ENCODE data around the gene KRT78.

KRT78 gene

DNA sequence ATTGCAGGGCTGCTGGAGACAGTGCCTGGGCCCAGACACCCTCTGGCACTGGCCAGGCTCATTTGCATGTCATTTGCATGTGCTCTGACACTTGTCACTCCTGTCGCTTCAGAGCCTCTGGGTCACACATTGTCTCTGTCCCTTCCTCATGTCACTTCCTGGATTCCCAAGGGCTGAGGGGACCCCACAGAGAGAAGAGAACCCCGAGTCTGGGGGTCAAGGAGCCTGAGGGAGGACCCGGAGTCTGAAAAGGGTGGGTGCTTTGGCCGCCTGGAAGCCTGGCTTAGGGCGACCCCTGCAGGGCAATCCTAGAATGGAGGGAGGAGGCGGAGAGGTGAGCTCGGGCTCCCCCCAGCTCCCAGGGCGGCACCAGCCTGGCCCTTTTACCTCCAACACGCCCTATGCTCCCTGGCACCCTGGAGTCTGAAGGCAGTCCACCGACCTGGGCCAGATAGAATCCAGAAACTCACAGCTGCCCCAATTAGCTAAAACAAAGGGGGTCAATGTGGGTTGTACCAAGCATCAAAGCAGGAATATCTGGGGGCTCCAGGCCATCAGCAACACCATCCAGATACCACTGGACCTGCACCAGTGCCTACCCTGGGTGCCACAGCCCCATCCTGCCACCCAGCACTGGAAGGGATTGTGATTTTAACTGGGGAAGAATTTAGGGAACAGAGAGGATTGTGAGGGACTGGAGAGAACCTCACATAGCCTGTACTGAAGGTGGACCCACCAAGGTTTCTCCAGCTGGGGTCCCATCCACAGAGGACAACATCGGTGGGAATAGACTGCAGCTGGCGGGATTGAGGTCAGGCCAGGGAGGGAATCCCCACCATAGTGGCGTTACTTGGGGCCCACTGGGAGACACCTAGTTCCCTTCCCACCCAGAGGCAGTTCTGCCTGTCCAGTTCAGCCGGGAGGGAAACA lies 21.8 kb upstream of the KRT78 start:
- peak; percentile 99 for TF ChIP-seq RAD21 (IDR thresholded peaks at IDR 0.05; ENCODE audit: low read depth)
- TF ChIP-seq ZBTB7A (IDR thresholded peaks at IDR 0.05; ENCODE audit: low read depth), result no peak; the same call in 1 of the 2 replicates
- TF ChIP-seq TAF1 (IDR thresholded peaks at IDR 0.05; ENCODE audit: low read depth), result 0 out of 2 replicates have a peak, but pooled peaks have one; percentile 24

DNA sequence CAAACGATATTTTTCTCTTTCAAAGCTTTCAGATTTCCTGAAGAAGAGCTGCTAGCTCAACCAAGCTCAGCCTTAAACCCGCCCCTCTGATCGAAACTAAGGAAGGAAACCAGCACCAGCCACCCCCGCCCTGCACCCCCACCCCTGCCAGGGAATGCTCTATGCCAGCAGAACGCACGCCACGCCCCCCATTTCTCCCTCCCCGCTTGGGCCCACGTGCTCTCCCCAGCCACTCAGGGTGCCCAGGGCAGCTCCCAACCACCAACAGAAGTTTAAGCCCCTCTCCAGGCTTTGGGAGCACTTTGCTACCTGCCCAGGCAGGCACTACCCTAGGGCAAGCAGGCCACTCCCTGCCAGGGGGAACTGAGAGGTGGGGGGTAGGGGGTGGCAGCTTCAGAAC lies 18.8 kb upstream of the KRT78 start:
- TF ChIP-seq FOXM1 (IDR thresholded peaks at IDR 0.05; ENCODE audit: borderline replicate concordance, low read depth), result no peak
- TF ChIP-seq, protein P1, sequence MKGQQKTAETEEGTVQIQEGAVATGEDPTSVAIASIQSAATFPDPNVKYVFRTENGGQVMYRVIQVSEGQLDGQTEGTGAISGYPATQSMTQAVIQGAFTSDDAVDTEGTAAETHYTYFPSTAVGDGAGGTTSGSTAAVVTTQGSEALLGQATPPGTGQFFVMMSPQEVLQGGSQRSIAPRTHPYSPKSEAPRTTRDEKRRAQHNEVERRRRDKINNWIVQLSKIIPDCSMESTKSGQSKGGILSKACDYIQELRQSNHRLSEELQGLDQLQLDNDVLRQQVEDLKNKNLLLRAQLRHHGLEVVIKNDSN (IDR thresholded peaks at IDR 0.05), result peak; percentile 93
- TF ChIP-seq, protein P2, sequence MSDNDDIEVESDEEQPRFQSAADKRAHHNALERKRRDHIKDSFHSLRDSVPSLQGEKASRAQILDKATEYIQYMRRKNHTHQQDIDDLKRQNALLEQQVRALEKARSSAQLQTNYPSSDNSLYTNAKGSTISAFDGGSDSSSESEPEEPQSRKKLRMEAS (IDR thresholded peaks at IDR 0.05), result 0 out of 2 replicates have a peak, but pooled peaks have one; percentile 45
- no peak for TF ChIP-seq TEAD4 (IDR thresholded peaks at IDR 0.05)

DNA sequence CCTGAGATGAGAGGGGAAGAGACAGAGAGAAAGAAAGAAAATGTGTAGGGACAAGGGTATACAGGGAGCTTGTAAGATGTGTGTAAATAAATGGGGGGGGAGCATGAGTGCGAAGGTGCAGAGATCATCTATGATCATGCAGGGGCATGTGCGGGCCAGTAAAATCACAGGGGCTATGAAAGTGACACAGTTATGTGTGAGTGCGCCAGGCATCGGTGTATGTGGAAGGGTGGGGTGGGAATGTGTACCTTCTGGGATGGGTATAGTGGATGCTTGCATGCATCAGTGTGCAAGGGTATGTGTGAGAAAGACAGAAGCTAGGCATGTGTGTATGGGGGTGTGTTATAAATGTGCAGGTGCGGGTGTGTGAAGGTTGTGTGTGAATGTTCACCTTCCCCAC lies 18.4 kb upstream of the KRT78 start:
- TF ChIP-seq EGR1 (IDR thresholded peaks at IDR 0.05) (no peak), TCF12 (IDR thresholded peaks at IDR 0.05; ENCODE audit: low read depth) (no peak), TEAD4 (IDR thresholded peaks at IDR 0.05) (no peak), FOXM1 (IDR thresholded peaks at IDR 0.05; ENCODE audit: borderline replicate concordance, low read depth) (no peak), YY1 (IDR thresholded peaks at IDR 0.05; ENCODE audit: low read depth) (no peak), CREB1 (IDR thresholded peaks at IDR 0.05; ENCODE audit: low read depth) (no peak), NFIC (IDR thresholded peaks at IDR 0.05) (no peak), RAD21 (IDR thresholded peaks at IDR 0.05; ENCODE audit: low read depth) (no peak), TAF1 (IDR thresholded peaks at IDR 0.05; ENCODE audit: low read depth) (no peak), CEBPB (IDR thresholded peaks at IDR 0.05) (no peak)
- TF ChIP-seq, protein P3, sequence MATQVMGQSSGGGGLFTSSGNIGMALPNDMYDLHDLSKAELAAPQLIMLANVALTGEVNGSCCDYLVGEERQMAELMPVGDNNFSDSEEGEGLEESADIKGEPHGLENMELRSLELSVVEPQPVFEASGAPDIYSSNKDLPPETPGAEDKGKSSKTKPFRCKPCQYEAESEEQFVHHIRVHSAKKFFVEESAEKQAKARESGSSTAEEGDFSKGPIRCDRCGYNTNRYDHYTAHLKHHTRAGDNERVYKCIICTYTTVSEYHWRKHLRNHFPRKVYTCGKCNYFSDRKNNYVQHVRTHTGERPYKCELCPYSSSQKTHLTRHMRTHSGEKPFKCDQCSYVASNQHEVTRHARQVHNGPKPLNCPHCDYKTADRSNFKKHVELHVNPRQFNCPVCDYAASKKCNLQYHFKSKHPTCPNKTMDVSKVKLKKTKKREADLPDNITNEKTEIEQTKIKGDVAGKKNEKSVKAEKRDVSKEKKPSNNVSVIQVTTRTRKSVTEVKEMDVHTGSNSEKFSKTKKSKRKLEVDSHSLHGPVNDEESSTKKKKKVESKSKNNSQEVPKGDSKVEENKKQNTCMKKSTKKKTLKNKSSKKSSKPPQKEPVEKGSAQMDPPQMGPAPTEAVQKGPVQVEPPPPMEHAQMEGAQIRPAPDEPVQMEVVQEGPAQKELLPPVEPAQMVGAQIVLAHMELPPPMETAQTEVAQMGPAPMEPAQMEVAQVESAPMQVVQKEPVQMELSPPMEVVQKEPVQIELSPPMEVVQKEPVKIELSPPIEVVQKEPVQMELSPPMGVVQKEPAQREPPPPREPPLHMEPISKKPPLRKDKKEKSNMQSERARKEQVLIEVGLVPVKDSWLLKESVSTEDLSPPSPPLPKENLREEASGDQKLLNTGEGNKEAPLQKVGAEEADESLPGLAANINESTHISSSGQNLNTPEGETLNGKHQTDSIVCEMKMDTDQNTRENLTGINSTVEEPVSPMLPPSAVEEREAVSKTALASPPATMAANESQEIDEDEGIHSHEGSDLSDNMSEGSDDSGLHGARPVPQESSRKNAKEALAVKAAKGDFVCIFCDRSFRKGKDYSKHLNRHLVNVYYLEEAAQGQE (IDR thresholded peaks at IDR 0.05; ENCODE audit: low read depth), result no peak
- TF ChIP-seq, protein P1 (IDR thresholded peaks at IDR 0.05), result no peak

DNA sequence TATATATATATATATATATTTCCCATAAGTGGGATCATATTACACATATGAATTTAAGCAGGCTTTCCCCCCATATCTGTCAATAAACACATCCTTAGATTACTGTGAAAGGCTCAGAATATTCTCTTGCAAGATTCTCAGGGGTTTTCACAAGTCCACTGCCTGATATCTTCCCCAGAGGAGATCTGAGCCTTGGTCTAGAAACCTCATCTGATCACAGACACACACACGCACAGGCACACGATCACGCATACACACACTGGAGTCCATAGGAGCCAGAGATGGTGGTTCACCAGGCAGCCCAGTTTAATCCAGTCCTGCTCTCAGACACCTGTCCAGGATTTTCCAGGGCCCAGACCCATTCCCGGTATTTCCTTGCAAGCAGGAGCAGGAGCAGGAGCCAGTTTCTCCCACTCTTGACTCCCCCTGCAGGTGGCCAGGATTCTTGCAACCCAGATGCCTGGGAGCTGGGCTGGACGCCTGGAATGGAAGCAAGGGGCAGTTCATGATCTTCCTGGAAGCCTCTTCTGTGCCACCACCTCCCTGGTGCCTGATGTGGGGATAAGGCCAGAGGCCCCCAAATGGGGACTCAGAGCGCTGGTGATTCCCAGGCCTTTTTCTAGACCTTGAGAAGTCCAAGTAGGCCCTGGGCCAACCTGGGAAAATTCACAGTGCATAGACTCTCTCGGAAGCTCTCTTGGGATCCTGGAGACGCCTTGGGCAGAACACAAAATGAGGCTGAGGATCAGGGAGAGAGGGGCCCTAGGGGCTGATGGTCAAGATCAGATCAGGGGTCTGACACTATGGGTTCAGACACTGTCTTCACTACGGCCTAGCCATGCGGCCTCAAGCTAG lies 16.5 kb upstream of the KRT78 start:
- TF ChIP-seq RAD21 (IDR thresholded peaks at IDR 0.05; ENCODE audit: low read depth), result peak; percentile 97
- TF ChIP-seq TEAD4 (IDR thresholded peaks at IDR 0.05), result peak; percentile 67
- no peak for TF ChIP-seq EGR1 (IDR thresholded peaks at IDR 0.05)

DNA sequence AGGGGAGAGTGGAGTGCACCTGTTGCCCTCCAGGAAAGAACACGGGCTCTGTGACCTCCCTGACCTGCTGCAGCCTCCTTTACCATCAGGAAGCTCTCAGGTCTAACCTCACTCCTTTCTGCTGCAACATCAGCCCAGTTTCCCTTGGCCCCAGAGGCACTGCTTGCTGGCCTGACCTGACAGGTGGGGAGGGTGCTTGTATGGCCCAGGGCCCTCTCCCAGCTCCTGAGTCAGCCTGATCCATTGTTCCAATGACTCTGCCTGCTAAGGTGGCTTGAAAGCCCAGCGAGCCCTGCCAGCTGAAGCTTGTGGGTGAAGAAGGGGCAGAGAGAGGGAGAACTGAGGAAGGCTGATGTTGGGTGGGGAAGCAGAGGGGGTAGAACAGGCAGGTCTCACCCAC lies 13.2 kb upstream of the KRT78 start:
- TF ChIP-seq NFIC (IDR thresholded peaks at IDR 0.05) (no peak), TCF12 (IDR thresholded peaks at IDR 0.05; ENCODE audit: low read depth) (no peak), YY1 (IDR thresholded peaks at IDR 0.05; ENCODE audit: low read depth) (no peak), TEAD4 (IDR thresholded peaks at IDR 0.05) (no peak), EP300 (IDR thresholded peaks at IDR 0.05; ENCODE audit: borderline replicate concordance) (no peak), TAF1 (IDR thresholded peaks at IDR 0.05; ENCODE audit: low read depth) (no peak), CEBPB (IDR thresholded peaks at IDR 0.05) (no peak), FOXM1 (IDR thresholded peaks at IDR 0.05; ENCODE audit: borderline replicate concordance, low read depth) (no peak), EGR1 (IDR thresholded peaks at IDR 0.05) (no peak), RAD21 (IDR thresholded peaks at IDR 0.05; ENCODE audit: low read depth) (no peak), ZBTB7A (IDR thresholded peaks at IDR 0.05; ENCODE audit: low read depth) (no peak), CREB1 (IDR thresholded peaks at IDR 0.05; ENCODE audit: low read depth) (no peak)
- TF ChIP-seq, protein P2 (IDR thresholded peaks at IDR 0.05), result no peak
- TF ChIP-seq, protein P3 (IDR thresholded peaks at IDR 0.05; ENCODE audit: low read depth), result no peak
- TF ChIP-seq, protein P1 (IDR thresholded peaks at IDR 0.05), result no peak
